Ovary (tissue), 9 donors: Measurements from ENCODE around the gene CNKSR3. TPM values are rescaled to one million over a fixed set of nuclear protein-coding genes. Genes with fewer than 3 reads are reported as not detected.

Experiments
- DNase-seq, 5 donors: peaks; one replicate each; pipeline ENCODE4 v3.0.0-alpha.2; 2019 to 2020
- H3K27ac ChIP-seq, 2 donors: fragments of 200-600 bp; one replicate each; pipeline versions ENCODE4 v1.5.1 to v1.8.0; 2019 to 2022
- H3K27me3 ChIP-seq: fragments of 200-600 bp; one replicate; pipeline ENCODE4 v1.8.0; 2022
- H3K36me3 ChIP-seq: fragments of 200-600 bp; sonication (generic); one replicate; pipeline ENCODE4 v1.5.1; 2019
- H3K4me1 ChIP-seq: one replicate; pipeline ENCODE4 v1.8.1; 2013; ENCODE audit warnings: mild to moderate bottlenecking, moderate library complexity; ENCODE audit not compliant: insufficient read depth
- H3K4me3 ChIP-seq: fragments of 200-600 bp; sonication (generic); one replicate; pipeline ENCODE4 v1.5.1; 2017
- H3K9me3 ChIP-seq, 2 donors: fragments of 200-600 bp in 1 of 2; sonication (generic) in 1 of 2; one replicate each; pipeline versions ENCODE4 v1.5.1 to v1.8.1; 2013 to 2019; ENCODE audit warnings: mild to moderate bottlenecking in 1 of 2, moderate library complexity in 1 of 2
- EP300 ChIP-seq: sonication (generic); formaldehyde crosslinking; IDR thresholded peaks from one replicate; pipeline ENCODE4 v1.6.1; 2017; ENCODE audit warnings: antibody characterized with exemption
- POLR2A ChIP-seq: fragments of 450-650 bp; IDR thresholded peaks from one replicate; pipeline ENCODE4 v1.6.1; 2017; ENCODE audit warnings: antibody characterized with exemption, mild to moderate bottlenecking, moderate library complexity
- WGBS, 3 donors: extraction: QIAGEN DNeasy Blood & Tissue Kit in 1 of 3; methylation state at CpG; one replicate each; pipeline versions ENCODE4 v1.1.5 to v1.1.7; 2013 to 2017; 5-methylcytosine and 5-hydroxymethylcytosine counted together
- intact Hi-C, 4 donors: fragments of 100-400 bp; cut with DNase I; formaldehyde crosslinking; loops; one replicate each; pipeline versions ENCODE4 v1.11.0 to v1.15.1; 2022 to 2023
- polyA plus RNA-seq, 2 donors: library from polyadenylated mRNA; stranded (reverse); fragments of 200-250 nt in 1 of 2; fragments of 350-450 nt in 1 of 2; fragmentation: Illumina TruSeq in 1 of 2; extraction: RNeasy Lipid Tissue Mini Kit (QIAGEN cat#74804) in 1 of 2; gene quantifications; one replicate each; pipeline ENCODE4 v1.2.3, GENCODE V29; 2013 to 2014
- total RNA-seq, 7 donors: library from RNA; depleted of rRNA in 2 of 7; stranded (reverse); fragments of >200 nt in 2 of 7; fragmentation: NEBNext Ultra II Directional in 3 of 7; extraction: Animal tissue kit (Norgen Biotek cat#: 25700) in 3 of 7; gene quantifications; one replicate each; pipeline versions ENCODE4 v1.1.0 to v1.2.4, GENCODE V29; 2016 to 2023
- TF ChIP-seq, protein P1 (sequence below), 3 donors: fragments of 450-650 bp in 2 of 3; fragments of 200-600 bp in 1 of 3; IDR thresholded peaks; one replicate each; pipeline versions ENCODE4 v1.5.1 to v1.8.0; 2016 to 2022; ENCODE audit warnings: antibody characterized with exemption in 3 of 3, mild to moderate bottlenecking in 1 of 3
- donor health status: DM: no; HTN: no; CAD: no; lungs with moderate emphysema.
- donor health status: DM: no; HTN: no; CAD: no.
- donor health status: Bipolar disorder and iron deficiency.
- donor health status: DM: yes; HTN: yes; CAD: no.
- donor health status: DM: no; HTN: no; CAD: no.
- donor health status: DM: yes; HTN: yes; CAD: no.

CNKSR3 gene
- total and polyA plus RNA-seq, 9 donors = 8.6 to 16.7 (median 13.4) TPM

DNA sequence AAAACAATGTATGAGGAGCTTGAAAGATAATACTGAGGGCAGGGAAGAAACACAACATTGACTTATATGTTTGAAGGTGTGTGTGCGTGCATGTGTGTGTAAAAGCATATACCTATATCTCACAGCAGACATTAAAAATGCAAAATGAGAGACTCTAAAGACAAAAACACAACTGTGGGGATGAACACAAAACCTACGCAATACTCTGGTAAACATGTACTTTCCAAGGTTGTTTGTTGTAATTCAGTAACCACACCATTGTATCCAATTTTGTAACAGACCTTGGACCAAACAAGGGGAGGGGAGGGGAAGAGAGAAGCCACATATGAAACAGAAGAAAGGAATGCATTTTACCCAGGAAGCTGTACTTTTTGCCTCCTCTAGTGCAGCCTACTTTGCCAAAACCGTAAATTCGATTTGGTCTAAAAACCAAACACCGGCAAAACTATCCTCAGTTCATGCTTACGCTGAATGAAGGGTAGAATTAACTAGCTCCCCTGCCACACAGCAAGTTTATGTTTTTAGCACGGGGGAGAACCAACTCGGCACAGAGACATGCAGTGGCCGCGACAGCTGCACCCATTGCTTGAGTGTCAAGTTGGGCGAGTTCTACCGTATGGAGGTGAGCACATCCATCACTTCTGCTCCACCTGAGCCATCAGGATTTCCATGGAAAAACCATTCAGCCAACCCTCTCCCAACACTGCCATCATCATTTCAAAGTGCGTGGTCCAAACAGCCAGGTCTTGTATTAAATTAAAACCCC, 50.0 kb downstream of the CNKSR3 start:
- no peaks in the 10 kb centered on the region for H3K9me3 ChIP-seq
- TF ChIP-seq, protein P1, sequence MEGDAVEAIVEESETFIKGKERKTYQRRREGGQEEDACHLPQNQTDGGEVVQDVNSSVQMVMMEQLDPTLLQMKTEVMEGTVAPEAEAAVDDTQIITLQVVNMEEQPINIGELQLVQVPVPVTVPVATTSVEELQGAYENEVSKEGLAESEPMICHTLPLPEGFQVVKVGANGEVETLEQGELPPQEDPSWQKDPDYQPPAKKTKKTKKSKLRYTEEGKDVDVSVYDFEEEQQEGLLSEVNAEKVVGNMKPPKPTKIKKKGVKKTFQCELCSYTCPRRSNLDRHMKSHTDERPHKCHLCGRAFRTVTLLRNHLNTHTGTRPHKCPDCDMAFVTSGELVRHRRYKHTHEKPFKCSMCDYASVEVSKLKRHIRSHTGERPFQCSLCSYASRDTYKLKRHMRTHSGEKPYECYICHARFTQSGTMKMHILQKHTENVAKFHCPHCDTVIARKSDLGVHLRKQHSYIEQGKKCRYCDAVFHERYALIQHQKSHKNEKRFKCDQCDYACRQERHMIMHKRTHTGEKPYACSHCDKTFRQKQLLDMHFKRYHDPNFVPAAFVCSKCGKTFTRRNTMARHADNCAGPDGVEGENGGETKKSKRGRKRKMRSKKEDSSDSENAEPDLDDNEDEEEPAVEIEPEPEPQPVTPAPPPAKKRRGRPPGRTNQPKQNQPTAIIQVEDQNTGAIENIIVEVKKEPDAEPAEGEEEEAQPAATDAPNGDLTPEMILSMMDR (IDR thresholded peaks at IDR 0.05) = no peak
- TF ChIP-seq POLR2A (no peak), EP300 (no peak)
- H3K4me3 ChIP-seq = no peak overlapping the region
- peaks cover 15% of the 10 kb centered on the region for H3K4me1 ChIP-seq
- intact Hi-C loops = no loop called here
- peak in 1 of 5 donors; percentile 48 for DNase-seq
- no peaks in the 10 kb centered on the region for H3K36me3 ChIP-seq
- 34 to 44% (median 36%) methylated on average over 13 of the region's 13 CpGs for WGBS, 3 donors
- H3K27me3 ChIP-seq = no peaks in the 10 kb centered on the region
- H3K27ac ChIP-seq = peak overlapping the region; percentile 32 to 64

DNA sequence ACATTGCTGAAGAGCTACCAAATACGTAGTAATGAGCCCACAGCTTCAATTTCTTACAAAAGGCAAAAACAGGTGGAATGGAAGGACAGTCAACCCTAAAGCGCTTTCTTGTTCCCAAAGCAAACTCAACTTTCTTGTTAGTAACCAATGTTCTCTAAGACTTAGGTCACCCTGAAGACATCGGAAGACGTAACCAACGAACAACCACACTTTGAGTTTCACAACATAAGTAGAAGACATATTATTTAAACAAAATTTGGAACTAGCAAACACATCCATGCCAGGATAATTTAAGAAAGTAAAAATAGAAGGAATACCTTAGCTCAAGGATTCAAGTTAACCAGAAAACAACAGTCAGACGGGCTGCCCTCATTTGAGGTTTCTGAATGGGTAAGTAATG, 51.0 kb downstream of the CNKSR3 start:
- 90 to 91% (median 90%) methylated on average over 6 of the region's 6 CpGs for WGBS, 3 donors
- no peaks in the 10 kb centered on the region for H3K27me3 ChIP-seq
- H3K4me3 ChIP-seq = no peak overlapping the region
- H3K36me3 ChIP-seq = no peaks in the 10 kb centered on the region
- H3K27ac ChIP-seq = peak overlapping the region; percentile 32 to 64
- no peaks in the 10 kb centered on the region for H3K9me3 ChIP-seq
- DNase-seq = no peak
- peaks cover 15% of the 10 kb centered on the region for H3K4me1 ChIP-seq
- TF ChIP-seq, protein P1 (IDR thresholded peaks at IDR 0.05) = no peak
- TF ChIP-seq EP300 (no peak), POLR2A (no peak)
- intact Hi-C loops = no loop called here

- Histone ChIP-seq H3K4me1 (peaks cover 15% of the 10 kb centered on the region), H3K27me3 (no peaks in the 10 kb centered on the region)
- intact Hi-C loops = no loop called here
These were observed 51.7 kb downstream of the CNKSR3 start for GRCh38 chr6:154458565-154459470.

GRCh38 chr6:154457881-154458284, 52.6 kb downstream of the CNKSR3 start:
- H3K4me3 ChIP-seq = no peak overlapping the region
- H3K27ac ChIP-seq = no peak overlapping the region
- no peak for TF ChIP-seq POLR2A
- TF ChIP-seq, protein P1 (IDR thresholded peaks at IDR 0.05) = no peak
- no peak for TF ChIP-seq EP300
- H3K36me3 ChIP-seq = no peaks in the 10 kb centered on the region
- peaks cover 15% of the 10 kb centered on the region for H3K4me1 ChIP-seq
- H3K27me3 ChIP-seq = no peaks in the 10 kb centered on the region
- intact Hi-C loops = no loop called here
- no peaks in the 10 kb centered on the region for H3K9me3 ChIP-seq
- whole genome bisulfite sequencing, 3 donors = 56 to 82% (median 71%) methylated on average over 5 of the region's 5 CpGs
- no peak for DNase-seq

More at GRCh38 chr6:154458565-154459470, 51.7 kb downstream of the CNKSR3 start:
- DNase-seq = no peak
- no peaks in the 10 kb centered on the region for H3K36me3 ChIP-seq
- H3K4me3 ChIP-seq = no peak overlapping the region
- WGBS, 3 donors = 53 to 55% (median 55%) methylated on average over 8 of the region's 8 CpGs
- peak overlapping the region in 1 of 2 donors; percentile 14 for H3K27ac ChIP-seq
- no peaks in the 10 kb centered on the region for H3K9me3 ChIP-seq
- no peak for TF ChIP-seq POLR2A
- TF ChIP-seq EP300 = no peak
- TF ChIP-seq, protein P1 (IDR thresholded peaks at IDR 0.05) = no peak
